Testis (tissue), 3 donors: Measurements from ENCODE around the gene EXOC4. TPM values are rescaled to one million over a fixed set of nuclear protein-coding genes. Genes with fewer than 3 reads are reported as not detected.
"Not testable (repeated sequence)": the region's sequence is repeated elsewhere in the genome, so short reads cannot be mapped to it uniquely, and the experiment has no call there.

Experiments
- DNase-seq: peaks from one replicate; pipeline ENCODE4 v3.0.0-alpha.2; 2019
- H3K27ac ChIP-seq, 2 donors: fragments of 200-600 bp; sonication (generic); one replicate each; pipeline ENCODE4 v1.5.1; 2019
- H3K27me3 ChIP-seq: fragments of 200-600 bp; sonication (generic); one replicate; pipeline ENCODE4 v1.5.1; 2019
- H3K36me3 ChIP-seq: fragments of 200-600 bp; sonication (generic); one replicate; pipeline ENCODE4 v1.5.1; 2017; ENCODE audit warnings: low read depth; ENCODE audit errors: missing control alignments
- H3K4me1 ChIP-seq: fragments of 200-600 bp; sonication (generic); one replicate; pipeline ENCODE4 v1.5.1; 2019
- H3K4me3 ChIP-seq, 2 donors: fragments of 200-600 bp; sonication (generic); one replicate each; pipeline ENCODE4 v1.5.1; 2017 to 2019
- H3K9me3 ChIP-seq: fragments of 200-600 bp; sonication (generic); one replicate; pipeline ENCODE4 v1.5.1; 2017
- CTCF ChIP-seq, 3 experiments: fragments of 450-650 bp in 2 of 3; fragments of 200-600 bp in 1 of 3; sonication (generic) in 1 of 3; IDR thresholded peaks; one replicate each; pipeline ENCODE4 v1.5.1; 2016 to 2019; ENCODE audit warnings: antibody characterized with exemption in 3 of 3, mild to moderate bottlenecking in 2 of 3, moderate library complexity in 1 of 3
- POLR2A ChIP-seq: fragments of 450-650 bp; IDR thresholded peaks from one replicate; pipeline ENCODE4 v1.6.1; 2017; ENCODE audit warnings: antibody characterized with exemption, mild to moderate bottlenecking, moderate library complexity
- WGBS, 2 donors: methylation state at CpG; one replicate each; pipeline ENCODE4 v1.1.5; 2018; 5-methylcytosine and 5-hydroxymethylcytosine counted together
- intact Hi-C: fragments of 100-400 bp; cut with DNase I; formaldehyde crosslinking; loops from one replicate; pipeline ENCODE4 v1.15.1; 2023; ENCODE audit warnings: low total_unique reads
- polyA plus RNA-seq: library from polyadenylated mRNA; stranded (reverse); fragments of 350-450 nt; fragmentation: Illumina TruSeq; extraction: RNeasy Lipid Tissue Mini Kit (QIAGEN cat#74804); gene quantifications from one replicate; pipeline ENCODE4 v1.2.3, GENCODE V29; 2014; ENCODE audit warnings: low read depth, low replicate concordance; ENCODE audit not compliant: insufficient read depth
- total RNA-seq, 2 donors: library from RNA; depleted of rRNA; stranded (reverse); fragments of >200 nt; gene quantifications; one replicate each; pipeline ENCODE4 v1.2.3, GENCODE V29; 2016

The EXOC4 gene
- total and polyA plus RNA-seq, 3 donors from 2014 or later, result 47.4 to 169 (median 142) TPM

- no peak for DNase-seq
- H3K4me1 ChIP-seq, result peaks cover 6% of the 10 kb centered on the region
- no peak overlapping the region for H3K27ac ChIP-seq
- no peak overlapping the region for H3K4me3 ChIP-seq
- H3K36me3 ChIP-seq, result no peaks in the 10 kb centered on the region
- H3K9me3 ChIP-seq, result no peaks in the 10 kb centered on the region
- intact Hi-C loops, result no loop called here
- 96 to 97% methylated on average over 1 of the region's 1 CpG for WGBS, 2 donors
- TF ChIP-seq CTCF (IDR thresholded peaks at IDR 0.05), result no peak
- TF ChIP-seq POLR2A, result no peak
- H3K27me3 ChIP-seq, result no peaks in the 10 kb centered on the region
Observed at GRCh38 chr7:133314084-133314483, 61.2 kb downstream of the EXOC4 start.

- Histone ChIP-seq H3K4me3 (no peak overlapping the region), H3K27ac (no peak overlapping the region), H3K4me1 (peaks cover under 1% of the 10 kb centered on the region), H3K9me3 (no peaks in the 10 kb centered on the region), H3K27me3 (no peaks in the 10 kb centered on the region), H3K36me3 (no peaks in the 10 kb centered on the region)
- intact Hi-C loops, result no loop called here
- TF ChIP-seq CTCF (IDR thresholded peaks at IDR 0.05) (no peak), POLR2A (no peak)
- DNase-seq, result no peak
- 86 to 94% methylated on average over 6 of the region's 6 CpGs for WGBS, 2 donors
Observed at GRCh38 chr7:133315332-133316040, 62.6 kb downstream of the EXOC4 start.

GRCh38 chr7:133319842-133320241, 67.0 kb downstream of the EXOC4 start:
- 93 to 95% methylated on average over 2 of the region's 2 CpGs for WGBS, 2 donors

GRCh38 chr7:133320891-133321290, 68.0 kb downstream of the EXOC4 start:
- WGBS, 2 donors, result 81 to 88% methylated on average over 2 of the region's 2 CpGs
- no peak for TF ChIP-seq POLR2A
- TF ChIP-seq CTCF (IDR thresholded peaks at IDR 0.05), result no peak
- Histone ChIP-seq H3K27ac (no peak overlapping the region), H3K4me1 (no peaks in the 10 kb centered on the region), H3K27me3 (no peaks in the 10 kb centered on the region), H3K4me3 (no peak overlapping the region), H3K9me3 (no peaks in the 10 kb centered on the region), H3K36me3 (no peaks in the 10 kb centered on the region)
- intact Hi-C loops, result no loop called here
- no peak for DNase-seq

More at GRCh38 chr7:133319842-133320241, 67.0 kb downstream of the EXOC4 start:
- TF ChIP-seq POLR2A (no peak), CTCF (IDR thresholded peaks at IDR 0.05) (no peak)
- Histone ChIP-seq H3K9me3 (no peaks in the 10 kb centered on the region), H3K36me3 (no peaks in the 10 kb centered on the region), H3K4me1 (no peaks in the 10 kb centered on the region), H3K4me3 (no peak overlapping the region), H3K27ac (no peak overlapping the region), H3K27me3 (no peaks in the 10 kb centered on the region)
- intact Hi-C loops, result no loop called here
- DNase-seq, result no peak

GRCh38 chr7:133321366-133321765, 68.5 kb downstream of the EXOC4 start:
- WGBS, 2 donors, result 92 to 97% methylated on average over 4 of the region's 4 CpGs
- not testable (repeated sequence) for H3K4me1 ChIP-seq

GRCh38 chr7:133326745-133327144, 73.9 kb downstream of the EXOC4 start:
- H3K27ac ChIP-seq, intact Hi-C loops, H3K4me3 ChIP-seq, H3K36me3 ChIP-seq, H3K27me3 ChIP-seq, H3K9me3 ChIP-seq, H3K4me1 ChIP-seq, DNase-seq: not testable (repeated sequence)
- 97 to 98% methylated on average over 6 to 8 of the region's 8 CpGs for WGBS, 2 donors

More at GRCh38 chr7:133321366-133321765, 68.5 kb downstream of the EXOC4 start:
- H3K9me3 ChIP-seq, DNase-seq, H3K4me3 ChIP-seq, intact Hi-C loops, H3K27ac ChIP-seq, H3K27me3 ChIP-seq, H3K36me3 ChIP-seq: not testable (repeated sequence)

- H3K4me1 ChIP-seq, H3K4me3 ChIP-seq, intact Hi-C loops, H3K27me3 ChIP-seq, H3K27ac ChIP-seq, H3K36me3 ChIP-seq, DNase-seq, H3K9me3 ChIP-seq: not testable (repeated sequence)
- WGBS, 2 donors, result 97 to 100% methylated on average over 1 of the region's 1 CpG
Observed at GRCh38 chr7:133328021-133328420, 75.1 kb downstream of the EXOC4 start.
